HG02938 (cell line): Measurements from ENCODE around the gene SSH2.
"Not testable (repeated sequence)": the region's sequence is repeated elsewhere in the genome, so short reads cannot be mapped to it uniquely, and the experiment has no call there.

Experiments used
- ATAC-seq: cut with Tn5 transposase; IDR thresholded peaks from one replicate; pipeline ENCODE4 v1.9.1; 2021; ENCODE audit warnings: mild to moderate bottlenecking, moderate library complexity; ENCODE audit not compliant: unreplicated experiment

SSH2 gene

DNA sequence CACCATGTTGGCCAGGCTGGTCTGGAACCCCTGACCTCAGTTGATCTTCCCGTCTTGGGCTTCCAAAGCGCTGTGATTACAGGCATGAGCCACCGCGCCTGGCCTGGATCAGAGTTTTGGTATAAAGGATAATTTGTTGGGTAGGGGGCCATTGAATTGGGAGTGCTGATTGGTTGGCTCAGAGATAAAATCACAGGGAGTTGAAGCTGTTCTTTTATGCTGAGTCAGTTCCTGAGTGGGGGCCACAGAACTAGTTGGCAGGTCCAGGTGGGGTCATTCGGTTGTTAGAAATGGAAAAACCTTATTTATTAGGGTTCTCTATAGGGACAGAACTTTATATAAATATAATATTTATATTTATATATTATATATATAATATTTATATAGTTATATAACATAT, 147.1 kb downstream of the SSH2 start:
- no peak for ATAC-seq

DNA sequence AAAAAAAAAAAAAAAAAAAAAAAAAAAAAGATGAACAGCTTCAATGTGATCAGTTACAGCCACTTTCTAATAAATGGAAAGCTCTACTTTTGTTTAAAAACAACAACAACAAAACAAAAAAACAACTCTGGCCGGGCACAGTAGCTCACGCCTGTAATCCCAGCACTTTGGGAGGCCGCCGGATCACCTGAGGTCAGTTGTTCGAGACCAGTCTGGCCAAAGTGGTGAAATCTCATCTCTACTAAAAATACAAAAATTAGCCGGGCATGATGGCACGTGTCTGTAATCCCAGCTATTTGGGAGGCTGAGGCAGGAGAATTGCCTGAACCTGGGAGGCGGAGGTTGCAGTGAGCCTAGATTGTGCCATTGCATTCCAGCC, 150.2 kb downstream of the SSH2 start:
- not testable (repeated sequence) for ATAC-seq

DNA sequence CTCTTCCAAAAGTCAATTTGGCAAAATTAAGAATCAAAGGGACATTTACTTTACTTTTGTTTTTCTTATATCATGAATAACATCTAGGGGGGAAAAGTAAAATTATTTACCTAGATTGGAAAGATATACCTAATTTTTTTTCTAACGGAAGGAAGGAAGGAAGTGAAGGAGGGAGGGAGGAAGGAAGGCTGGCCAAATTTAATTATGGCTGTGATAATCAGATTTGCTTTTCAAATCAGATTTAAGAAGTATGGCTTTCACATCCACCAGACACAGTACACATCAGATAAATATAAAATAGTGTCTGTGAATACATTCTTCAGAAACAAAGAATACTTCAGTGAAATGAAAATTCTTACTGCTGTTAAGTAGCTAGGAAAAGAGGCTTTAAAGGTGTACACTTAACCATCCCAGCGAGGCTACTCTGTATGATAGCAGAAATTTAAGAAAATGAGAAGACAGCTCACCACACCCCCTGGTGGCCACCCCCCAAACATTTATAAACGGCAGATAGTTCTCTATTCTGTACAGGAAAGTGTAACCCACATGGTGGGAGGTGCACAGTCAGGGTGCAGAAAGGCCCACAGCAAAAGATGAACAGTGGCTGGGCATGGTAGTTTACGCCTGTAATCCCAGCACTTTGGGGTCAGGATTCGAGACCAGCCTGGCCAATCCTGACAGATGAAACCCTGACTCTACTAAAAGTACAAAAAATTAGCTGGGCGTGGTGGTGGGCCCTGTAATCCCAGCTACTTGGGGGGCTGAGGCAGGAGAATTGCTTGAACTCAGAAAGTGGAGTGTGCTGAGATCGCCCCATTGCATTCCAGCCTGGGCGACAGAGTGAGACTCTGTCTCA, 150.8 kb downstream of the SSH2 start:
- ATAC-seq = peak; percentile 58

DNA sequence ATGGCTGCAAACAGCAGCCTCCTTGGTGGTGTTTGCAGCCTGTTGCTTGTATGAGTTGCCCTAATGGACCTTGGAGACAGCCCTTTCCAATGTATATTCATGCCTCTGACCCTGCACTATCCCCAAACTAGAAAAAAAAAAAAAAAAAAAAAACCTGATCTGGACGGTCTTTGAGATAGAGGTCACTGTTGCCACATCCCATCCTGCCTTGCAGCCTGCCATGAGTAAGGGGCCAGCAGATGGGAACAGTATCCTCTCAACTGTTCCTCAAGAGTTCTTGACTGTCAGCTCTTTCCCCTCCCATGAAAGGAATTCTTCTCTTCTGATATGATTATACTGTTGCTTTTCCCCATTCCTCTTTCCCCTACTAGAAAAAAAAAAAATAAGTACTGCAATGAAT, 152.4 kb downstream of the SSH2 start:
- ATAC-seq = no peak

DNA sequence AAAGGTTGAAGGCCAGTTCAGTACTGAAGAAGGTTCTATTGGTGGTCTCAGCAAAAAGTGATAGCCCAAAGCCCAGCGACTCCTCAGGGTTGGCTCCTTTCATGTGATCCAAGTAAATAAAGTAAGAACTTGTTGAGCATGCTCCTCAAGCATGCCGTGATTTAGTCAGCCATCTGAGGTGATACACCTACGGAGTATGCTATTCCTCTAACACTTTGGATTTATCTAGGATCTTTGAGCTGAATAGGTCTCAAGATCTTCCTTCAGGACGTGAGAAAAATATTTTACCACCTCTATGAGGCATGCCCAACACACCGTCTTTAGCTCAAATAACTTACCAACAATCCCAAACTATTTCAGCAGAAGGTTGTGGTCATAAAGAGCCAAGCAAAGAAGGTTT, 154.0 kb downstream of the SSH2 start:
- no peak for ATAC-seq

DNA sequence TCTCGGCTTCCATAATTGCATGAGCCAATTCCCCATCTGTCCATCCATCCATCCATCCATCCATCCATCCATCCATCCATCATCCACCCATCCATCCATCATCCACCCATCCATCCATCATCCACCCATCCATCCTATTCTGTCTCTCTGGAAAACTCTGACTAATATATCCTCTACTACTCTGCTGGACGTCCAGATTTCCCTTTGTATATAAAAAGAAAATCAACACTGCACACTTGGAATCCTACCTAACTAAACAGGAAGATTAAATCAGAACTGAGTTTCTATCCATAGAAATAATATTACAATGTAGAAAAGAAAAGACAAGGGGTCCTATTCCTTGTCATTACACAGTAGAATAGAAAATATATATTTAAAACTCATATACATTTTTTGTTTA, 157.0 kb downstream of the SSH2 start:
- ATAC-seq = no peak

DNA sequence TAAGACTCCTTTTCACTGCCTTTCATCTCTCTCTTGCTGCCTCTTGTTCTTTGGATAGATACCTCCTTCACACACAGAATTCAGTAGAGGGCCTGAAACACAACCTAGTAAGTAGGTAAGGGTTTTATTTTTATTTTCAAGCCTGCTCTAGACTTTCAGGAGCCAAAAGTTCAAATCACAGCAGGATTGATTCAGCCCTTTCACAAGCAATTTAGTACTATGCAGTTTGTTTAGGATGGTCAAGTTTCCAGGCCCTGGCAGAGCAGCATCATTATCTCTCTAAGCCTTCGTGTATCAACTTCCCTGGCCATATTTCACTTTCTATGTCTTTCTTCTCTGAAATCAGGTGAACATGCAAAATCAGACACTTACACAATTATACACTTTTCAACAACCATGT, 158.5 kb downstream of the SSH2 start:
- no peak for ATAC-seq

DNA sequence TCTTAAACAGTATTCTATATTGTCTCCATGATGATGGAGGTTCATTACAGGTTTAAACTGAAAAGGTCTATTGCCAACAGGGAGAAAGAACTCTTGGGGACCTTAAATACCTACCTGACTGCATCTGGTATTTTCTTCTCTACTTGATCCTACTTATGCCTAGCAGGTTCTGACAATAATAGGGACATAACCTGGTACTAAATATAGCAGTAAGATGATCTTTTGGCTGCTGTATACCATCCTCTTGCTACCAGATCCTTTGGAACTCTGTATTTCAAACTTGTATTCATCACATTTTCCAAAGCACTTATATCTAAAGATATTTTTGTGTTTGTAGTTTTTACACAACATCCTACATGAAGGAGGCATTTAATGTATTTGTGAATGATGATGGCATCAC, 160.8 kb downstream of the SSH2 start:
- no peak for ATAC-seq

DNA sequence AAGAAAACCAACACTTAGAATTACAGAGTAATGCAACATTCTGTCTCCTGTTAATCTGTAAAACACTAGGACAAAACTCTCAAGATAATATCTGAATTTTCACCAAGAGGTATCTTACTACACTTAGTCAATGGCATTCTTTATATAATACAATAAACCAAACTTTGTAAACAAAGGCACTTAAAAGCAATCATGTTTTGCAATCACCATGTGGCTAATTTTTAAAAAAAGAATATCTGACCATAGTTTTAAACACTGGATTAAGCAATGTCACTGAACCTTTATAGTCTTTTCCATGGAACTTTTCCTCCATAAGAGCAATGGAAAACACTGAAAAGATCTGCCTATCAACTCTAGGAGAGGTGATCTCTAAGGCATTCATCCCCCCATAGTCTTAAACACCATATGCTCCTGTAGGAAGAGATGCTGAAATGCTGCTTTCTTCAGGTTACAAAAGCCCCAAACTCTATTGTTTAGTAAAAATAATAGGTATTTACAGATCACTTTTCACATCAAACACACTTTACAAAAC, 163.2 kb downstream of the SSH2 start:
- no peak for ATAC-seq

DNA sequence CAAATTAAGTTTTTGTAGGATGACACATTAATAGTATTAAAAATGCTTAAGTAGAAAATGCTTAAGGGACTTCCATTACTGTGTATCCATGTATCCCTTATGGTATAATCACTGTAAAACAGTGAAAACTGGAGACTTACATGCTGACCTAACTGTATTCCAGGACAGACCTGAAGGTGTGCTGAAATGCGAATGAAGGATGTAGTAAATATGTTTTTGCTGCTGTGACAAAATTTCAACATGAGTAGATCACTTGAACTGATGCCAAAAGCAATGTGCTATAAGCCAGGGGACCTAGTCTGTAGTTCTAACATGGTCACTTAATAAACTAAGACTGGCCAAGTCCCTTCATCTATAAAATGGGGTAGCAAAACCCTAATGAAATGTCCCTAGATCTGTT, 165.3 kb downstream of the SSH2 start:
- ATAC-seq = no peak

DNA sequence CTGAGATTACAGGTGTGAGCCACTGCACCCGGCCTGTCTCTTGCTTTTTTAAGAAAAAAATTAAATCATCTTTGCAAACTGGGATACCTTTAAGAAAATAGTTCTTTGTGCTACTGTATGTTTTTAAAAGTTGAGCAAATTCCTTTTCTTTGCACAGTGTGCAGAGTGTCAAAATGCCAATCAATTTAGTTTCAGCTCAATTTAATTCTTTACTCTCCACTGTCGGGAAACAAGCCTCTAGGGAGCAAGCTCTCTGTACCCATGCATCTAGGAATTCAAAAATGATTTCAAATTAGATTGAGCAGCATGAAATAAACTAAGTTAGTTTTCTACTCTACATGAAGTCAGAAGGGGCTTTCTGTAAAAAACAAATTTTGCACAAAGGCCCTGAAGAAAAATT, 165.8 kb downstream of the SSH2 start:
- ATAC-seq = no peak

DNA sequence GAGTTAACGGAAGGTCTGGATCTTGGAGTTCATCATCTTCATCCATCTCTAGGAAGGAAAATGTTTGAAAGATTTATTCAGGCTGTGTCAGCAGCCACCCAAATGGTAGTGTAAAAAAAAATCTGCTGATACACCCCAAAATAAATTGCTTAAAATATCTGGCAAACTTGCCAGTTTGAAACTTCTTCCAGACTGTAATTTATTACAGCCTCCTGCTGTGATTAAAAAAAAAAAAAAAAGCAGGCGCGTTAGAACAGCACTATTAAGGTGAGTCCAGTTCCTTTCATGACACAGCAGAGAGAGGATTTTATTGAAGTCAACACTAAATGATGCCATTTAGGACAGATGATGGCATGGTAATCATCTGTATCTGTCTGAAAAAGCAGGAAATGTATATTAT, 166.8 kb downstream of the SSH2 start:
- ATAC-seq = no peak

DNA sequence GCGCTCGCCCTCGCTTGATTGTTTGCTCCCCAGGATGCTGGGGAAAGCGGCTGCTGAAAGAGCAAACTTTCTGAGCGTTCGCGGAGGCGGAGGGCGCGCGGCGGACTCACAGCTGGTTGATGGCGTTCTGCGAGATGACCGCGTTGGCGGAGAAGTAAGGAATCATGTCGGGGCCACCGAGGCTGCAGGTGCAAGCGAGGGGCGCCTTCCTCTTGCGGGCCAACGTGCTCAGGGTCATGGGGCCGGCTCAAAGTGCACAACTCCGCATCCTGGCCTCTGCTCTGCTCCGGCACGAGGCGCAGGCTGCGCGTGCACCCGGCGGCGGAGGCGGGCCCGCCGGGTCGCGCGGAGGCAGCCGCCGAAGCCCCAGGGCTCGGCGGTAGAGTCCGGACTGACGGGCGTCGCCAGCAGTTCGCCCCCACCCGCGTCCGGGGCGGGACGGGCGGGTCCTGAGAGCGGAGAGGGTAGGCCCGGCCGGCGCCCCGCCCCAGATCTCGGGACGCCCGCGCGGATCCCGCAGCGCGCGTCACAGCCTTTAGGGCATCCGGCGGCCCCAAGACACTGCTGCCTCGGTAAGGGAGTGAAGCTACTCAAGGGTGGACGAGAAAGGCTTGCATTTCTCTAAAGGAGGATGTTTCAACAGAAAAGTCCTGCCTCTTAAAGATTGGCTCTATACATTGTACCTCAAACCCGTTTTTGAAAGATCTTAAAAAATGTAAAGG, 168.8 kb downstream of the SSH2 start:
- ATAC-seq = peak; percentile 53

DNA sequence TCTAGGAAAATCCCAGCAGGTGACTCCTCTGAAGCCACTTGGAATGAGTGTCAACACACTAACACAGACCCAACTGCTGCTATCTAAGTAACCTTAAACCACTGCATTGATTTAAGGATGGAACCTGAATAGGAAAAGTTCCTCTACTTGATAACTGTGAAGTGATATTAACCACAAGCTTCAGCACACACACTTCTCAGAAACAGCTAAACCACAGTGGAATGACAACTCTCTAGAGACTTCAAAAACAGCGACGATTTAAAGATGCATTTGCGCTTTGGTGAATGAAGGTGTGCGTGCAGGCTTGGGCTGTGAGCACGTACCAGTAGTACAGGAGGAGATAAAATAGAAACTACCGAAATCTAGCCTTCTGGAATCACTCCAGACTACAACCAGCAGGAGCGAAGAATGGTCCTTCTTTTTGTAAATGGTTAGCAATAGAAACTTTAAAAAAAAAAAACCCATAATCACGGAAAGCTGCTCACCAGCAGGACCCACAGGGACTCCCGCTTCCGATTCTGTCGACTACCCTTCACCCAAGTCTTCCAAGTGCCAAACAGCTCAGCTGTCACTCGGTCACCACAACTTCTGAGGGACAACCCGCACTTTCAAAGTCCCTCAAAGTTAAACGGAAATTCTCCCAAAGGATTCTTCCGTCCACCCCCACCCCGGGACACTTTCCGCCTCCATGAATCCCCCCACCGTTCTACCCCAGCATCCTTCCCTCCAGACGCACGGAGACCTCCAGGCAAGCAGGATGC, 169.6 kb downstream of the SSH2 start:
- no peak for ATAC-seq

DNA sequence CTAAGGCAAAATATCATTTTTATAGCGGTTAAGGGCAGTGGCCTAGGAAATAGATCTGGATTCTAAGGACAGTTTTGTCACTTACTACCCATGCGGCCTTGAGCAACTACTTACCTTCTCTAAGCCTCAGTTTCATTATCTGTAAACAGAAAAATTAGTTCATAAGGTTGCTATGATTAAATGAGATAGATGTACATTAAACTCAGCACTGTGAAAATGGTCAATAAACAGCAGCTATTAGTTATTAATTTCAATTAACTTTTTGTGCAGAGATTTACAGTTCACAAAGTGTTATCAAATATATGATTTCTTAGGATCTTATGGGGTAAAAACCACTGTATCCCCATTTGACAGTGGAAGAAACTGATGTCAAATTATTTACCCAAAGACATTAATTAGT, 171.8 kb downstream of the SSH2 start:
- ATAC-seq = no peak

DNA sequence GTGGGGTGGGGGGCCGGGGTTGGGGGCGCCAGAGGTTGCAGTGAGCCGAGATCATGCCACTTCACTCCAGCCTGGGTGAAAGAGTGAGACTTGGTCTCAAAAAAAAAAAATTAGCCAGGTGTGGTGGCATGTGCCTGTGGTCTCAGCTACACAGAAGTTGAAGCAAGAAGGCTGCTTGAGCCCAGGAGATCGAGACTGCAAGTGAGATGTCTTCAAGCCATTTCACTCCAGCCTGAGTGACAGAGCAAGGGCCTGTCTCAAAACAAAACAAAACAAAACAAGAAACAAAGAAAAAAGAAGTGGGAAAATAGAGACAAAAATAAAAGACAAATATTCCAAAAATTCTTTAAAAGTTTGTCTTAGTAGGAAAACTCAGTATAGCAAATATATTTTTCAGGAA, 172.2 kb downstream of the SSH2 start:
- no peak for ATAC-seq

DNA sequence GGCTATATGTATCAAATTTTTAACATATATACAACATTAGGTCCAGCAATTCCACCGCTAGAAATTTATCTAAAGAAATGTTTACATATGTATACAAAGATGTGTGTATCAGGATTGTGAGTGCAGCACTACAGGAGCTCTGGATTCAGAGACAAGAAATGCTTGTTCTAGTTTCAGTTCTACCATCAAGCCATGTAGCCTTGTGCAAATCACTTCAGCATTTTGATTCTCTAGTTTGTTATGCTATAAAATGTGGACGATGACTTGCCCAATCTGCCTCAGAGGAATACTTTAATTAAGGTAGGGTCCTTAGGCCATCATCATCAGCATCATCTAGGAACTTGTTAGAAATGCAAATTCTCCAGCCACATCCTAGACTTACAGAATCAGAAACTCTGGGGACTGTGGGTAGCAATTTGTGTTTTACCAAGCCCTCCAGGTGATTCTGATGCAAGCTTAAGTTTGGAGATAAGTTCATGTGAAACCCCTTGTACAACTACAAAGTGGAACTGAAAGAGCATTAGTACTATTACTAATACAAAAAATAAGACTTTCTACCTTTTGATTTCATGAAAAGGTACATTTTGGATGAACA, 176.1 kb downstream of the SSH2 start:
- ATAC-seq = peak; percentile 74

DNA sequence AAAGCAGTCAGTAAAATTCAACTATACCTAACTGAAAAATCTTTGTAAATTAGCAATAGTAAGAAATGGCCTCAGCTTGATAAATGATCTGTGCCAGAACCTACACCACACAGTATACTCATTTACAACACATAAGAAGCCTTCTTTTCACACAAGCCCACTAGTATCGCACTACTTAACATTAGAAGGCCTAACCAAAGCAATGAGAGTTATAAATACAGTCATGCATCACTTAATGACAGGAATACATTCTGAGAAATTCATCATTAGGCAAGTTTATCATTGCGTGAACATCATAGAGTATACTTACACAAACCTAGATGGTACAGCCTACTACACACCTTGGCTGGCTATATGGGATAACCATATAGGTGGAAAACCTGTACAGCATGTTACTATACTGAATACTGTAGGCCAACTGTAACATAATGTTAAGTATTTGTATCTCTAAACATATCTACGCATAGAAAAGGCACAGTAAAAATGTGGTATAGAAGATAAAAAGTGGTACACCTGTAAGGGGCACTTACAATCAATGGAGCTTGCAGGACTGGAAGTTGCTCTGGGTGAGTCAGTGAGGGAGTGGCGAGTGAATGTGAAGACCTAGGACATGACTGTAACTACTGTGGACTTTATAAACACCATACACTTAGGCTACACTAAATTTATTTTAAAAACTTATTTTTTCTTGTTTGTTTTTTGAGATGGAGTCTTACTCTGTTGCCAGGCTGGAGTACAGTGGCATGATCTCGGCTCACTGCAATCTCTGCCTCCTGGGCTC, 180.8 kb downstream of the SSH2 start:
- no peak for ATAC-seq

DNA sequence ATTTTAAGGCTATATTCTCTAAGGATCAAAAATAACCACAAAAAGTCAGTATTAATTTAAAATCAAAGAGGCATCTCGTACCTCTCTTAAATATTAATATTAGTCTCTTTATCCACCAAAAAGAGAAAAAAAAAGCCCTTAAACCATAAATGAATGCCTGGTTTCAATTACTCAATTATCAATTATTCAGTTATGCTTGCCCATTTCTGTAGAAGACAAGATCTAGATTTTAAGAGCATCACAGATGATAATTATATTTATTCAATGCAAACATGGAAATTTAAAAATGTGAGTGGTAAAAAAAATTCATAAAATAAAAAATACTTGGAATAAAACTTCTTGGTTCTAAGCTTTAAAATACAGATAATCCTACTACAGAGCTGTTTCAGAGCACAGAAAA, 181.6 kb downstream of the SSH2 start:
- no peak for ATAC-seq

DNA sequence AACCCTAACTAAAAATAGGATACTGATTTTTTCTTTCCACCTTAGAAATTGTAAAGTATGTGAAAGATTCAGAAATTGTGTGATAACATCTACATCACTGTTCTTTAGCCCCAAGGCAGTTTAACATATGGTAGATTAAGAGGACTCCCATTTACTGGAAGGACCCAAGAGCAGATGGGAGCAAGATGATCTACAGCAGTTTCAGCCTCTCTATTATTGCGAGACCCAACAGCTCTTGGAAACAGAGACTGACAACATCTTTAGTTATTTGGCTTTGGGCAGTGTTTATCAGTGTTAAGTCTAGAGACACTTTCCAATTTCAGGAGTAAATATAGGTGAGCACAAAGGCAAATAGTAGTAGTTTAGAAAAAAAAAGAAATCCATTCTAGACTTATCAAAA, 182.4 kb downstream of the SSH2 start:
- ATAC-seq = no peak
